ENCODE data around the gene FTCD.
"Not testable (repeated sequence)": the region's sequence is repeated elsewhere in the genome, so short reads cannot be mapped to it uniquely, and the experiment has no call there.

FTCD gene

GRCh38 chr21:46171996-46172862, 16.9 kb upstream of the FTCD start:
- no peak for DNase-seq

DNA sequence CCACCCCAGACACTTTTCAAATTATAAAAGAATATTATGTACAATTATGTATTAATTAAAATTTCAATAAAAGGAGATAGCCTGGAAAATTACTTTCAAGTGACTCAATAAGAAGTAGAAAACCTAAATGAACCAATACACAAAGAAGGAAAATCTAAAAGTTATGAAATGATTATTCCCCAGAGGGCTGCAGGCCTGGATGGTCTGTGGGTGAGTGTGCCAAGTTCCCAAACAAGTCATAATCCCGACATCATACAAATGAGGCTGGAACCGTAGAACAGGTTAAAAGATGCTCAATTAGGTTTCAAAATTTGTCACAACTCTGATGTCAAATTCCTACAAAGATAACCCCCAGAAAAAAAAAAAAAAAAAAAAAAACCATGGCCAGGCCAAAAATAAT, 16.2 kb upstream of the FTCD start:
- DNase-seq = no peak

DNA sequence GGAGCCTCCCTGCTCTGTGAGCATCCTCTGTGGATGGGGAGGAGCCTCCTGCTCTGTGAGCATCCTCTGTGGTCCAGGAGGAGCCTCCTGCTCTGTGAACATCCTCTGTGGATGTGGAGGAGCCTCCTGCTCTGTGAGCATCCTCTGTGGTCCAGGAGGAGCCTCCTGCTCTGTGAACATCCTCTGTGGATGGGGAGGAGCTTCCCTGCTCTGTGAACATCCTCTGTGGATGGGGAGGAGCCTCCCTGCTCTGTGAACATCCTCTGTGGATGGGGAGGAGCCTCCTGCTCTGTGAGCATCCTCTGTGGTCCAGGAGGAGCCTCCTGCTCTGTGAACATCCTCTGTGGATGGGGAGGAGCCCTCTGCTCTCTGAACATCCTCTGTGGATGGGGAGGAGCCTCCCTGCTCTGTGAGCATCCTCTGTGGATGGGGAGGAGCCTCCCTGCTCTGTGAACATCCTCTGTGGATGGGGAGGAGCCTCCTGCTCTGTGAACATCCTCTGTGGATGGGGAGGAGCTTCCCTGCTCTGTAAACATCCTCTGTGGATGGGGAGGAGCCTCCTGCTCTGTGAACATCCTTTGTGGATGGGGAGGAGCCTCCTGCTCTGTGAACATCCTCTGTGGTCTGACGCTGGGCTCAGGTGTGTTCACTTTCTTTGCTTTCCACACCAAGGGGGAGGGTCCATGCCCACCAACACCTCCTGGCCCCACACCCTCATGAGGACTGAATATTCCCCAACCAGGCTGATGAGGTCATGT, 15.2 kb upstream of the FTCD start:
- not testable (repeated sequence) for DNase-seq

DNA sequence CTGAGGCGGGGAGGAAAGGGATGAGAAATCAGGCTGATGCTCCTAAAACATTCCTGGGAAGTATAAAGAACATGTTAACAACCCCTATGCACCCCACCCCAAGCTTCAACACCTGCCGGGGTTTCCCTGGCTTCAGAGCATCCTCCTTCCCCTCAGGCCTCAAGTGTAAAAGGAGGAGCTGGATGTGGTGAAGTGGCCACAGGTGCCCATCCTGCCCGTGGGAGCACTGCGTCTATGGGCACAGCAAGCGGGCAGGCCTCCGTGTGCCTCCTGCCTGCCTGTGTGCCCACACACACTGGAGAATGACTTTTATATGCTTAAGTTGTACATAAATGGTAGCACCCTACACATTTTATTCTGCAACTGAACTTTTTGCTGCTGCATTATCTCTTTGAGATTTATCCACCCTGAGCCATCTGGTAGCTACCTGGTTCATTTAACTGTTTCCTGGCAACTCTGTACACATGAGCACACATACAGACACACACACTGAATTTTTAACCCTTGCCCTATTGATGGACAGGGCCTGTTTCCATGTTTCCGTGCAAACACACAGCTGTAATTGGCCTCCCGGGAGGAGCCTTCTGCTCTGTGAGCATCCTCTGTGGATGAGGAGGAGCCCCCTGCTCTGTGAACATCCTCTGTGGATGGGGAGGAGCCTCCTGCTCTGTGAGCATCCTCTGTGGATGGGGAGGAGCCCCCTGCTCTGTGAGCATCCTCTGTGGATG, 13.4 kb upstream of the FTCD start:
- DNase-seq = no peak

DNA sequence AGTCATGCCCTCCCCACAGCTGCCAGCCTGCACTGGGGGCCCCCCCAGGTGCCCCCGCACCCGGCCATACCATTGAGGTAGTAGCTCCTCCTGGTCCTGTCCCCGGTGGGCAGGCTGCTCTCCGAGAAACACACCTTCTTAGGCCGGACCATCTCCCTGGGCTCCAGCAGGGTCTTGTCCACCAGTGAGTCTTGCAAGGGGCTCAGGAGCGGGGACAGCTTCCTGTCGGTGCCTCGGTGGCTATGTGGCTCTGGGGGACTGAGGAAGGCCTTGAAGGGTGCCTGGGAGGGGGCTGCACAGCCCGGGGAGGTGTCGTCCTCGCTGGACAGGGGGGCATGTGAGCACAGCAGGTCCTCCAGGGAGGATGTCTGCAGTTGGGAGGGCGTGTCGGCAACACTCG, 12.9 kb upstream of the FTCD start:
- no peak for DNase-seq

DNA sequence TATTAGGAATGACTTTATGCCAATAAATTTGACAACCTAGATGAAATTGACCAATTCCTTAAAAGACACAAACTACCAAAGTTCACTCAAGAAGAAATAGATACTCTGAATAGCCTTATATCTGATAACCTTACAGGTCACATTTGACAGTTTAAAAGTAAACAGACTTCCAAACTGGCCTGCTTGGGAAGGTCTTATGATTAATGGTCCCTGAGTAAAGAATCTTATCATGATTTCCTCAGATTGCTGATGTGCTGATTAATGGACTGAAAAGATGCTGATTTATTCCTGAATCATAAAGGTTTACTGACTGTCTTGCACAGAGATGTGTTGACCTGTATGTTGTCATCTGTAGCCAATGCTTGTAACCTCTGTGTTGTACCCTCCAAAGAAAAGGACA, 9.7 kb upstream of the FTCD start:
- DNase-seq = no peak

- no peak for DNase-seq
Measured at GRCh38 chr21:46163380-46163779, 8.0 kb upstream of the FTCD start.

GRCh38 chr21:46161633-46162592, 6.5 kb upstream of the FTCD start:
- DNase-seq = no peak

- no peak for DNase-seq
Measured at GRCh38 chr21:46160907-46161632, 5.7 kb upstream of the FTCD start.

DNA sequence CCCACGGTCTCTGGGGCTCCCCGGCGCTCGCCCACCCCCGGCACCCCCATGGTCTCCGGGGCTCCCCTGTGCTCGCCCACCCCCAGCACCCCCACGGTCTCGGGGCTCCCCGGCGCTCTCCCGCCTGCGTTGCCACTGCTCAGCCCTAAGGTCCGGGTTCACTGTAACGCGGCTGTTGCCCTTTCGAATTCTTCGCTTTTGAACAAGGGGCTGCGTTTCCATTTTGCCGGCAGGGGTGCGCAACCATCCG, 5.2 kb upstream of the FTCD start:
- DNase-seq = no peak

- DNase-seq = no peak
Measured at GRCh38 chr21:46159841-46160656, 4.7 kb upstream of the FTCD start.

- no peak for DNase-seq
Measured at GRCh38 chr21:46159390-46159789, 4.0 kb upstream of the FTCD start.

DNA sequence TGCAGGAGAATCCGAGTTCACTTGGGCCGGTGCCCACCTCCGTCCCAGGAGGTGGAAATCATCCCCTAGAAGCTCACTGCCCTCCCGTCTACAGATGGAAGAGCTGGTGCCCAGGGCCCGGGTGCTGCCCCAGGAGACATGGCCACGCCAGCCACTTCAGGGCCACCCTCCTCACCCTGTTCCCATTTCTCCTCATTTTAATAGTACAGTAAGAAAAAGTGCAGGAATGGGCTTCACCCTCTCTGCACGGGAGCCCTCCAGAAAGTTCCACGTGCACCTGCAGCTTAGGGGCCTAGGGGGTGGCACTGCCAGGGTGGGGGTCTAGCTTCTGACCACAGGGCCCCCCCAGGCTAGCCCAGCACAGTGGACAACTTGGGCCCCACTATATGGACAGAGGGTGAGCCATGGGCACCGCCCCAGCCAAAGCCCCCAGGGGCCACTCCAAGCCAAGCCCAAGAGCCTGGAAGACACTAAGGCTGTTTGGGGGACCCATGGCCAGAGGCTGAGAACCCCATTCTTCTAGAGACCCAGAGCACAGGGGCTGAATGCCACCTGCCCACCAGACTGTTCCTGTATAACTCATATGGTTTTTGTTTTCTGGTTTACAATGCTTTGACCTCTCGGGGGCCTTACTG, 3.4 kb upstream of the FTCD start:
- no peak for DNase-seq

GRCh38 chr21:46157987-46158451, 2.6 kb upstream of the FTCD start:
- no peak for DNase-seq

GRCh38 chr21:46157396-46157986, 2.1 kb upstream of the FTCD start:
- DNase-seq = no peak

DNA sequence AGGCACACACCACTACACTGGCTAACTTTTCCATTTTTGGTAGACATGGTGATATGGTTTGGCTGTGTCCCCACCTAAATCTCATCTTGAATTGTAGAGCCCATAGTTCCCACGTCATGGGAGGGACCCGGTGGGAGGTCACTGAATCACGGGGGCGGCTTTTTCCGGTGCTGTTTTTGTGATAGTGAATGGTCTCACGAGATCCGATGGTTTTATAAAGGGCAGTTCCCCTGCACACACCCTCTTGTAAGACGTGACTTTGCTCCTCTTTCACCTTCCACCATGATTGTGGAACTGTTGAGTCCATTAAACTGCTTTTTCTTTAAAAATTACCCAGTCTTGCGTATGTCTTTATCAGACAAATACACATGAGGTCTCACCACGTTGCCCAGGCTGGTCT, 1.3 kb upstream of the FTCD start:
- no peak for DNase-seq

DNA sequence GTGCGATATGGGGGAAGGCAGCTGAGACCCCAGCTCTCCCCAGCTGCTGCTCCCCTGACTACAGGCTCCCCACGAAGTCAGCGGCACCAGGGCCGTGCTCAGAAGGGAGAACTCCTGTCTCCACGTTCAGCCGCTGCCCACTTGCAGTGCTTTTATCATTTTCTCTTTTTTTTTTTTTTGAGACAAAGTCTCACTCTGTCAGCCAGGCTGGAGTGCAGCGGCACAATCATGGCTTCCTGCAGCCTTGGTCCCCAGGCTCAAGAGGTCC, 933 bp upstream of the FTCD start:
- DNase-seq = no peak

GRCh38 chr21:46154955-46155513, 345 bp downstream of the FTCD start:
- DNase-seq = no peak

DNA sequence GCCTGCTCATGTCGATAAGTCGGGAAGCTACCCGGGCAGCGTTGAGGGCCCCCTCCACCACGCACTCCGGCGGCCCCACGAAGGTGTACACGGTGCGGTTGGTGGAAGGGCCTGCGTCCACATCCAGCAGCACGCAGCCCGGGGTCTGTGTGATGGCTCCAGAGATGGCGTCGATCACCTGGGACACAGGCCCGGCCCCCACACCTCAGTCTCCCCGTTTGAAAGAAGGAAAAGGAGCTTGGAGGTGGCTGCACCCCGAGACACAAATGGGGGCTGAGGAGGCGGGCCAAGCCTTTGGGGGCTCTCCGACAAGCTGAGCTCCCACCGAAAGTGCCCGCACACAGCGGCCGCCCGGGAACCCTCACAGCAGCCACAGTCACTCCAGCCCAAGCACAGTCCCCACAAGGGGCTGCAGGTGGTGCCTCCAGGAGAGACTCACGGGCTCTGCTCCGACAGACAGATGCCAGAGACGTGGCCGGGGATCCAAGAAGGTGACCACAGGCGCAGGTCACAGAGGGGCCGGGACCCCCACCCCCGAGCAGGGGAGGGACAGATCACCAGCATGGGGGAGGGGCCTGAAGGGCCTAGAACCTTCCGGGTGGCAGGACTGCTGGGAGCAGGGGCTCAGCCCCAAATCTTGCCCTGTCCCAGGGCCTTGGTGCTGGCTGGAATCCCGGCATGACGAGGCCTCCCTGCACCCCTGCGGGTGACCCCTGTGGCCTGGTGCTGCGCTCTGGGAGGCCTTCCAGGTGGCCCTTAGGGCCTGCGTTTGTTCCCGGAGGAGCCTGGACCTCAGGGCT, 1.0 kb downstream of the FTCD start:
- DNase-seq = no peak

All from fibroblast of skin of back (primary cell).